Upper lobe of left lung (tissue), 6 donors: ENCODE measurements around the gene MAB21L4. TPM values are rescaled to one million over a fixed set of nuclear protein-coding genes. Genes with fewer than 3 reads are reported as not detected.

ENCODE experiments used
- ATAC-seq, 2 donors: fragments of 200-7000 bp; cut with Tn5 transposase; one replicate each; pipeline ENCODE4 v1.9.1; 2022; ENCODE audit warnings: mild to moderate bottlenecking in 2 of 2, moderate library complexity in 2 of 2; ENCODE audit not compliant: low FRiP score in 2 of 2
- DNase-seq, 2 donors: peaks; one replicate each; pipeline ENCODE4 v3.0.0-alpha.2; 2019 to 2020
- H3K27ac ChIP-seq, 4 donors: fragments of 200-600 bp; sonication (generic); one replicate each; pipeline ENCODE4 v1.5.1; 2016 to 2019
- H3K27me3 ChIP-seq, 4 donors: fragments of 200-600 bp; sonication (generic); one replicate each; pipeline ENCODE4 v1.5.1; 2017 to 2019
- H3K36me3 ChIP-seq, 4 donors: fragments of 200-600 bp; sonication (generic); one replicate each; pipeline ENCODE4 v1.5.1; 2016 to 2019
- H3K4me1 ChIP-seq, 4 donors: fragments of 200-600 bp; sonication (generic); one replicate each; pipeline ENCODE4 v1.5.1; 2018 to 2019
- H3K4me3 ChIP-seq, 4 donors: fragments of 200-600 bp; sonication (generic); one replicate each; pipeline ENCODE4 v1.5.1; 2017 to 2019; ENCODE audit warnings: mild to moderate bottlenecking in 2 of 4, moderate library complexity in 1 of 4
- H3K9me3 ChIP-seq, 4 donors: fragments of 200-600 bp; sonication (generic); one replicate each; pipeline ENCODE4 v1.5.1; 2018 to 2019
- EP300 ChIP-seq, 4 donors: sonication (generic); formaldehyde crosslinking; IDR thresholded peaks; one replicate each; pipeline ENCODE4 v1.5.1; 2017; ENCODE audit warnings: antibody characterized with exemption in 4 of 4, control low read depth in 2 of 4
- POLR2A ChIP-seq, 4 donors: fragments of 450-650 bp; IDR thresholded peaks; one replicate each; pipeline ENCODE4 v1.5.1; 2016 to 2017; ENCODE audit warnings: antibody characterized with exemption in 4 of 4, mild to moderate bottlenecking in 2 of 4
- POLR2AphosphoS5 ChIP-seq, 2 donors: sonication (generic); formaldehyde crosslinking; IDR thresholded peaks; one replicate each; pipeline ENCODE4 v1.5.1; 2017; ENCODE audit warnings: antibody characterized with exemption in 2 of 2
- WGBS, 2 donors: methylation state at CpG; one replicate each; pipeline ENCODE4 v1.1.5; 2017 to 2018; 5-methylcytosine and 5-hydroxymethylcytosine counted together
- total RNA-seq, 6 donors: library from RNA; depleted of rRNA in 4 of 6; stranded (reverse); fragments of >200 nt in 4 of 6; gene quantifications; one replicate each; pipeline versions ENCODE4 v1.1.0 to v1.2.1, GENCODE V29; 2016 to 2021
- TF ChIP-seq, protein P1 (sequence below), 6 experiments: fragments of 450-650 bp in 4 of 6; fragments of 200-600 bp in 2 of 6; sonication (generic) in 2 of 6; IDR thresholded peaks; one replicate each; pipeline ENCODE4 v1.5.1; 2016 to 2019; ENCODE audit warnings: antibody characterized with exemption in 6 of 6
- donor health status: DM: no; HTN: no; CAD: no; lungs with moderate emphysema.
- donor health status: DM: no; HTN: yes; CAD: no; lungs with severe emphysema.

Gene MAB21L4
- total RNA-seq, 6 donors from 2014 or later, result 11.5 to 117 (median 29.0) TPM

DNA sequence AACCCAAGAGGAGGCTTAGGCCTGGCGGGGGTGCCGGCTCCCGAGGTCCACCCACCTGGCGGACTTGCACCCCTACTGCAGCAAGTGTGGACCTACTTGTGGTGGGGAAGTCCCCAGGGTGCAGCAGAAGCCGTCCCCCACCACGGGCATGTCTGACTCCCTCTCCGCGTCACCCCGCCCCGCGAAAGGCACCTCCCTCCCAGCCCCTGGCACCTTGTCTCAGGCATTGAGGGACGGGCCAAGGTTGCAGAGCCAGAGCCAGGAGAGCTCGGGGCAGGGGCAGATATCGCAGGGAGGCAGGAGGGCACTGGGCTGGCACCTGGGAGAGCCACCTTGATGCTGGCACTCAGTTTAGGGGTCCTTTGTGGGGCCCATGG, 29.2 kb upstream of the MAB21L4 start:
- TF ChIP-seq, protein P1, sequence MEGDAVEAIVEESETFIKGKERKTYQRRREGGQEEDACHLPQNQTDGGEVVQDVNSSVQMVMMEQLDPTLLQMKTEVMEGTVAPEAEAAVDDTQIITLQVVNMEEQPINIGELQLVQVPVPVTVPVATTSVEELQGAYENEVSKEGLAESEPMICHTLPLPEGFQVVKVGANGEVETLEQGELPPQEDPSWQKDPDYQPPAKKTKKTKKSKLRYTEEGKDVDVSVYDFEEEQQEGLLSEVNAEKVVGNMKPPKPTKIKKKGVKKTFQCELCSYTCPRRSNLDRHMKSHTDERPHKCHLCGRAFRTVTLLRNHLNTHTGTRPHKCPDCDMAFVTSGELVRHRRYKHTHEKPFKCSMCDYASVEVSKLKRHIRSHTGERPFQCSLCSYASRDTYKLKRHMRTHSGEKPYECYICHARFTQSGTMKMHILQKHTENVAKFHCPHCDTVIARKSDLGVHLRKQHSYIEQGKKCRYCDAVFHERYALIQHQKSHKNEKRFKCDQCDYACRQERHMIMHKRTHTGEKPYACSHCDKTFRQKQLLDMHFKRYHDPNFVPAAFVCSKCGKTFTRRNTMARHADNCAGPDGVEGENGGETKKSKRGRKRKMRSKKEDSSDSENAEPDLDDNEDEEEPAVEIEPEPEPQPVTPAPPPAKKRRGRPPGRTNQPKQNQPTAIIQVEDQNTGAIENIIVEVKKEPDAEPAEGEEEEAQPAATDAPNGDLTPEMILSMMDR (IDR thresholded peaks at IDR 0.05), result no peak
- TF ChIP-seq EP300 (IDR thresholded peaks at IDR 0.05), result no peak
- TF ChIP-seq POLR2AphosphoS5 (IDR thresholded peaks at IDR 0.05), result no peak
- no peak for TF ChIP-seq POLR2A (IDR thresholded peaks at IDR 0.05)
- no peaks in the 10 kb centered on the region for H3K27me3 ChIP-seq
- H3K4me1 ChIP-seq, result no peaks in the 10 kb centered on the region
- no peak overlapping the region for H3K4me3 ChIP-seq
- no peaks in the 10 kb centered on the region for H3K36me3 ChIP-seq
- H3K27ac ChIP-seq, result no peak overlapping the region
- ATAC-seq (no peak), DNase-seq (peak; percentile 16 to 81)
- WGBS, 2 donors, result 88 to 94% methylated on average over 4 to 13 of the region's 14 CpGs
- no peaks in the 10 kb centered on the region for H3K9me3 ChIP-seq

DNA sequence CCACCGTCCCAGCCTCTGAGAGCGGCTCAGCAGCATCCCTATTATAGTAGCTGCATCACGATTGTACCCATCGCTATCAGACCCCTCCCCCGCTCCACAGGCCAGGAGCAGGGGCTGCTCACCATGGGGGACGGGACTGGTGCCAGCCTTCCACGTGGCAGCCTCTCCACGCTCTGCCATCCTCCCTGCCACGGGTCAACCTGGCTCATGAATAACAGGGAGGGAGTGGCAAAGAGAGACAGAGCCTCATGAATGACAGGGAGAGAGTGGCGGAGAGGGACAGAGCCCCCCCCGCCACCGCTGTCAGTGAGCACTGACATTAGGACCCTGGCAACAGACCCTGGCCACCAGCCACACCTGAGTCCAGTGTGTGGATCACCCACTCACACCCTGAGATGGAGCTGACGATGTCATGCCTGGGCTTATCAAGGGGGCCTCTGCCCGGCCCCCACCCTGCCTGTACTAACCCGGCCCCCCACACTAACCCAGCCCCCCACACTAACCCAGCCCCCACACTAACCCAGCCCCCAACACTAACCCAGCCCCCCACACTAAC, 27.1 kb upstream of the MAB21L4 start:
- 74 to 79% methylated on average over 12 to 15 of the region's 15 CpGs for WGBS, 2 donors
- ATAC-seq, result no peak
- Histone ChIP-seq H3K27ac (no peak overlapping the region), H3K27me3 (no peaks in the 10 kb centered on the region), H3K4me3 (no peak overlapping the region), H3K36me3 (no peaks in the 10 kb centered on the region), H3K4me1 (no peaks in the 10 kb centered on the region), H3K9me3 (no peaks in the 10 kb centered on the region)
- peak in 1 of 2 donors; percentile 10 for DNase-seq
- no peak for TF ChIP-seq EP300 (IDR thresholded peaks at IDR 0.05)
- TF ChIP-seq POLR2A (IDR thresholded peaks at IDR 0.05), result no peak

DNA sequence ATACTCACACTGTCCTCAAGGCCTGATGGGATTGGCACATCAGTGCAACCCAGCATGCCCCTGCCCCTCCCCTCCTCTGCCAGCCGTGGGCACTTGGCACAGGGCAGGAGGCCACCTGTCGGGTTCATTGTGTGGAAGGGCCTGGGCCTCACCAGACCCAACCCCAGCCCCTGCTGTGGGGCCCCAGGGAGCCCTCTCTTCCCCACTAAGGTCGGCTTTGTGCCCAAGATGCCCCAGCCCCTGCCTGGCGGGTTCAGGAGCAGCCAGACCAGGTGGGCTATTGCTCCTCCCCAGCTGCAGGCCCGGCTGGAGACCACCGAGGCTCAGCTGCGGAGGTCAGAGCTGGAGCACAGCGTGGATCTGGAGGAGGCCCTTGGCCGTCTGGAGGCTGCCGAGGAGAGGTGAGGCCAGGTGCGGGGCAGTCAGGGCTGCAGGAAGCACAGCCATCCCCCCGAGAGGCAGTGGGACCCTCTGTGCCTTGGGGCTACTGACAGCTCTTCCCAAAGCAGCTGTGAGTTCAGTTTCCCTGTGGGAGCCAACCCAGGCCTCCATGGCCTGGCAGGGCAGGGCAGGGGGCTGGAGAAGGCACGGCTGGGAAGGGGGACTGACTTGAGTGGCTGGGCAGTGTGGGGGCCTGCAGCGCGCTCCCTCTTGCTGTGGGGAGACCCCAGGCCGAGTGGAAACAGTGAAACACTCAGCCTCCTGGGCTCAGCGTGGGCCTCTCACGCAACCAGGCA, 26.5 kb upstream of the MAB21L4 start:
- Histone ChIP-seq H3K36me3 (no peaks in the 10 kb centered on the region), H3K27ac (no peak overlapping the region), H3K4me3 (no peak overlapping the region), H3K27me3 (no peaks in the 10 kb centered on the region), H3K9me3 (no peaks in the 10 kb centered on the region), H3K4me1 (peaks cover 0 to 2% (median 0%) of the 10 kb centered on the region in 4 donors)
- WGBS, 2 donors, result 92 to 93% methylated on average over 6 to 16 of the region's 18 CpGs
- peak; percentile 15 to 73 for DNase-seq
- ATAC-seq, result no peak
- TF ChIP-seq EP300 (IDR thresholded peaks at IDR 0.05) (no peak), POLR2AphosphoS5 (IDR thresholded peaks at IDR 0.05) (no peak), POLR2A (IDR thresholded peaks at IDR 0.05) (no peak)
- TF ChIP-seq, protein P1 (IDR thresholded peaks at IDR 0.05), result no peak

DNA sequence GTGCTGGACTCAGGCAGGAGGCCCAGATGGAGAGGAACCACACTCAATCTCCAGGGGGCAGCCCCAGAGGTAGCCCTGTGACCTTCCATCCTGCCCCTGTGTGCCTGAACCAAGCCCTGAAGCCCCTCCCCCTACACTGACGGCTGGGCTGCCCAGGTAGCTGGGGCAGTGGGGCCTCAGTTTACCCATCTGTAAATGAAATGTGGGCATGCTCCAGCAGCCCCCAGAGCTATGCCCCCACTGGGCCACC, 26.0 kb upstream of the MAB21L4 start:
- H3K36me3 ChIP-seq, result no peaks in the 10 kb centered on the region
- DNase-seq (no peak), ATAC-seq (no peak)
- H3K27ac ChIP-seq, result peak overlapping the region in 1 of 4 donors; percentile 66
- H3K4me1 ChIP-seq, result peaks cover 0 to 4% (median 1%) of the 10 kb centered on the region in 4 donors
- no peak overlapping the region for H3K4me3 ChIP-seq
- TF ChIP-seq POLR2A (IDR thresholded peaks at IDR 0.05) (no peak), EP300 (IDR thresholded peaks at IDR 0.05) (no peak), POLR2AphosphoS5 (IDR thresholded peaks at IDR 0.05) (no peak)
- TF ChIP-seq, protein P1 (IDR thresholded peaks at IDR 0.05), result no peak
- H3K27me3 ChIP-seq, result no peaks in the 10 kb centered on the region
- H3K9me3 ChIP-seq, result no peaks in the 10 kb centered on the region
- 79% methylated on average over 1 of the region's 1 CpG; no CpG with 5 or more reads in 1 of the 2 donors for WGBS, 2 donors

DNA sequence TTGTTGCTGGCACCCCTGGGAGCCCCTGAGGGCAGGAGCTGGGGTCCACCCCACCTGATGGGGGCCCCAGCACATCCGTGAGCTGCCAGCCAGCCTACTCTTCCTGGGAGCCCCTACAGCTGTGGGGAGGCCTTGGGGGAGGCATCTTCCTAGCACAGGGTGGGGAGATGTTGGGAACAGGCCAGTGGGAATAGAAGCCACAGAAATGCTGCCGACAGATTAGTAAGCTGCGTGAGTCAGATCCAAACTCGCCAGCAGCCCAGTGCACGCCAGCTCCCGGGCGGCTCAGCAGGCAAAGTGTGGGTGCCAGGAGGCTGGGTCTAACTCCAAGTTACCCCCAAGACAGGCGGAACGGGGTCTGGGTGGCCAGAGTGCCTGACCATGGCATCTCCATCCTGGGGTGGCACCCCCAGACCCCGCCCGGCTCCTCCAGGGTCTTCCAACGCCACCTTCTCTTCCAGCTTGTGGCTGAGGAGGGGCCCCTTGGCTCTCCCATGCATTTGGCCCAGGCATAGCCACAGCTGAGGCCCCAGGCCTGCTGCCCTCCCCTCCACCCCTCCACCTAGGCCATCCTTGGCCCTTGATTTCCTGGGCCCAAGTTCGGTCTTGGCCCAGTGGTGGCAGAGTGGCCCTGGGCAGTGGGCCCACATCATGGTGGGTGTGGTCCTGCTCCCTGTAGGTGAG, 25.5 kb upstream of the MAB21L4 start:
- Histone ChIP-seq H3K27ac (peak overlapping the region in 2 of 4 donors; percentile 5 to 66), H3K4me3 (no peak overlapping the region), H3K4me1 (peaks cover 0 to 6% (median 5%) of the 10 kb centered on the region in 4 donors), H3K27me3 (no peaks in the 10 kb centered on the region), H3K9me3 (no peaks in the 10 kb centered on the region), H3K36me3 (no peaks in the 10 kb centered on the region)
- peak in 1 of 2 donors; percentile 86 for ATAC-seq
- DNase-seq, result peak; percentile 24 to 88
- TF ChIP-seq EP300 (IDR thresholded peaks at IDR 0.05) (no peak), POLR2A (IDR thresholded peaks at IDR 0.05) (no peak), POLR2AphosphoS5 (IDR thresholded peaks at IDR 0.05) (no peak)
- TF ChIP-seq, protein P1 (IDR thresholded peaks at IDR 0.05), result no peak
- WGBS, 2 donors, result 78 to 92% methylated on average over 5 to 13 of the region's 13 CpGs
